A549 (cell line): ENCODE results near the gene NACC2. TPM values are rescaled to one million over a fixed set of nuclear protein-coding genes. Genes with fewer than 3 reads are reported as not detected.

ENCODE experiments used
- ATAC-seq, 2 experiments: fragments of 200-7000 bp in 1 of 2; fragments of >200 bp in 1 of 2; cut with Nextera tagmentation in 1 of 2; cut with Tn5 transposase in 1 of 2; 3 replicates each; pipeline versions ENCODE4 v1.8.0 to v1.9.1; 2018 to 2020; ENCODE audit warnings: mild to moderate bottlenecking in 1 of 2, moderate library complexity in 1 of 2
- CTCF ChIA-PET: fragments of 300-600 bp; sonication (Branson Sonifier 250); formaldehyde crosslinking; extraction: SDS; loops from one replicate; lab custom pipeline; 2021; ENCODE audit warnings: antibody characterized with exemption, inconsistent platforms; lab: Yijun Ruan, JAX
- POLR2A ChIA-PET: fragments of 350-600 bp; formaldehyde crosslinking; extraction: SDS; loops from one replicate; lab custom pipeline; 2021; ENCODE audit warnings: antibody characterized with exemption, inconsistent platforms; lab: Yijun Ruan, JAX
- DNase-seq, 2 experiments: peaks; one replicate each; pipeline versions ENCODE4 v3.0.0 to v3.0.0-alpha.2; 2011 to 2016; ENCODE audit warnings: low read depth in 1 of 2, low spot score in 1 of 2
- FAIRE-seq: peaks from 2 replicates; lab custom pipeline; 2011; peaks lifted over from hg19 to GRCh38; lab: Jason Lieb, UNC
- H3K27ac ChIP-seq, 2 experiments: fragments of >200 bp; sonication (Bioruptor Twin); formaldehyde crosslinking; 3 replicates each; pipeline ENCODE4 v1.5.1; 2016 to 2017
- H3K4me1 ChIP-seq: fragments of >200 bp; sonication (Bioruptor Twin); formaldehyde crosslinking; 3 replicates; pipeline ENCODE4 v1.6.1; 2016
- H3K4me2 ChIP-seq: fragments of >200 bp; sonication (Bioruptor Twin); formaldehyde crosslinking; 3 replicates; pipeline ENCODE4 v1.6.1; 2016
- H3K4me3 ChIP-seq: fragments of >200 bp; sonication (Bioruptor Twin); formaldehyde crosslinking; 3 replicates; pipeline ENCODE4 v1.5.1; 2016
- H3K9me3 ChIP-seq: fragments of >200 bp; sonication (Bioruptor Twin); formaldehyde crosslinking; 3 replicates; pipeline ENCODE4 v1.6.1; 2016
- ATOH8 ChIP-seq: fragments of 250-450 bp; sonication (Bioruptor Pico); IDR thresholded peaks from 2 replicates; pipeline ENCODE4 v1.5.0; 2020; ENCODE audit warnings: low read depth, mild to moderate bottlenecking, moderate library complexity
- BHLHE40 ChIP-seq: IDR thresholded peaks from 2 replicates; pipeline ENCODE4 v1.6.1; 2012; ENCODE audit warnings: low read depth, low read length, inconsistent platforms
- CBX8 ChIP-seq: fragments of 200-600 bp; sonication (generic); IDR thresholded peaks from 2 replicates; pipeline ENCODE4 v1.6.1; 2016
- EHF ChIP-seq: fragments of 250-450 bp; sonication (Bioruptor Pico); IDR thresholded peaks from 2 replicates; pipeline ENCODE4 v1.5.0; 2020; ENCODE audit warnings: mild to moderate bottlenecking
- EHMT2 ChIP-seq: fragments of 200-600 bp; sonication (generic); IDR thresholded peaks from 2 replicates; pipeline ENCODE4 v1.6.1; 2016; ENCODE audit warnings: antibody characterized with exemption, low read depth, mild to moderate bottlenecking, moderate library complexity
- EP300 ChIP-seq, 2 experiments: fragments of >200 bp; sonication (Bioruptor Twin); formaldehyde crosslinking; IDR thresholded peaks; 2 replicates in 1 of 2; 3 replicates in 1 of 2; pipeline ENCODE4 v1.6.1; 2016 to 2017
- HOXA7 ChIP-seq: fragments of 250-450 bp; sonication (Bioruptor Pico); IDR thresholded peaks from 2 replicates; pipeline ENCODE4 v1.5.0; 2020; ENCODE audit warnings: mild to moderate bottlenecking, moderate library complexity
- HOXB13 ChIP-seq: fragments of 250-450 bp; sonication (Bioruptor Pico); IDR thresholded peaks from 2 replicates; pipeline ENCODE4 v1.5.0; 2020; ENCODE audit warnings: low read depth, mild to moderate bottlenecking, moderate library complexity
- KDM1A ChIP-seq: fragments of 200-600 bp; sonication (generic); IDR thresholded peaks from 2 replicates; pipeline ENCODE4 v1.6.1; 2016; ENCODE audit warnings: low read depth, mild to moderate bottlenecking
- MAFK ChIP-seq: fragments of 450-650 bp; IDR thresholded peaks from 2 replicates; pipeline ENCODE4 v1.6.1; 2014; ENCODE audit not compliant: partially characterized antibody
- PHF8 ChIP-seq: fragments of 200-600 bp; sonication (generic); IDR thresholded peaks from 2 replicates; pipeline ENCODE4 v1.6.1; 2016; ENCODE audit warnings: low read depth, mild to moderate bottlenecking, antibody characterized with exemption, moderate library complexity, borderline replicate concordance
- POLR2A ChIP-seq: IDR thresholded peaks from 2 replicates; pipeline ENCODE4 v1.6.1; 2012; ENCODE audit warnings: mild to moderate bottlenecking, low read length
- RCOR1 ChIP-seq: fragments of 150-350 bp; IDR thresholded peaks from 2 replicates; pipeline ENCODE4 v1.6.1; 2014; ENCODE audit warnings: antibody characterized with exemption, low read length, low read depth
- SREBF2 ChIP-seq: fragments of 450-650 bp; IDR thresholded peaks from 2 replicates; pipeline ENCODE4 v1.6.1; 2014; ENCODE audit warnings: mild to moderate bottlenecking, moderate library complexity
- TFCP2L1 ChIP-seq: fragments of 250-450 bp; sonication (Bioruptor Pico); IDR thresholded peaks from 2 replicates; pipeline ENCODE4 v1.5.0; 2021; ENCODE audit warnings: mild to moderate bottlenecking
- ZC3H11A ChIP-seq: fragments of 450-650 bp; IDR thresholded peaks from 2 replicates; pipeline ENCODE4 v1.6.1; 2014; ENCODE audit warnings: antibody characterized with exemption, mild to moderate bottlenecking
- ZFP36 ChIP-seq: fragments of 450-650 bp; IDR thresholded peaks from 2 replicates; pipeline ENCODE4 v1.6.1; 2014; ENCODE audit warnings: borderline replicate concordance; ENCODE audit not compliant: partially characterized antibody
- WGBS: methylation state at CpG from one replicate; pipeline ENCODE4 v1.1.6; 2017; ENCODE audit errors: missing lambda C conversion rate; 5-methylcytosine and 5-hydroxymethylcytosine counted together
- polyA plus RNA-seq, 4 experiments: library from polyadenylated mRNA; depleted of rRNA in 3 of 4; stranded (reverse); fragments of >200 nt; fragmentation: RNase III in 1 of 4; extraction: RNeasy Plus Mini Kit Qiagen cat#74134 plus additional on column Dnase treatment in 1 of 4; gene quantifications; 2 replicates in 3 of 4; 3 replicates in 1 of 4; pipeline ENCODE4 v1.2.3, GENCODE V29; 2011 to 2017
- TF ChIP-seq, protein P1 (sequence below): fragments of 200-600 bp; sonication (generic); IDR thresholded peaks from 2 replicates; pipeline ENCODE4 v1.6.1; 2016; ENCODE audit warnings: antibody characterized with exemption, mild to moderate bottlenecking, moderate library complexity

Gene NACC2
- polyA plus RNA-seq, 2 of the 4 experiments (the other 2 are of a cell fraction): 16.1 to 28.4 TPM

DNA sequence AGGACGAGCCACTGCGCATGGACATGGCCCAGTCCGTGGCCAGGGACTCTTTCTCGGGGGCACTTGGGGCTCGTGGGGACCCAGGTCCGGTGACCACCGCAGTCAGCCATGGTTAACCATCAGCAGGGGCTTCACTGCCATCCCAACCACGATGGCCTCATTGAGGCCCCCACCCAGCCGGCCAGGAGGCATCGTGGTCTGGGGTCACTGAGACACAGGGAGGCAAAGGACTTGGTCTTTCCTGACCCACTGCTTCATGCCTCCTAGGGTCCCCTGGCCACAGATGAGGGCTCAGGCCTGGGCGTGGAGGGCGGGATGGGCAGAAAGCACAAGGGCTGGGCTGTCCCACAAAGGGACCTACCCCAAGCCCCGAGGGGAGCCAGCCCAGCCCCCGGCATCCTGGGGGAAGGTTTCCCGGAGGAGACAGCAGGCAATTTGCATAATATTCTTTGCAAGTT lies 6.6 kb downstream of the NACC2 start:
- FAIRE-seq (no peak), ATAC-seq (no peak)
- Histone ChIP-seq H3K4me1 (peaks cover 46% of the 10 kb centered on the region), H3K4me2 (no peak overlapping the region)
- POLR2A ChIA-PET: no interaction called here
- 80% methylated on average over 15 of the region's 15 CpGs for WGBS
- TF ChIP-seq ZC3H11A (no peak), ATOH8 (no peak), RCOR1 (no peak), SREBF2 (no peak), EHF (CRISPR knock-in tag) (no peak), BHLHE40 (no peak), HOXB13 (CRISPR knock-in tag) (no peak), EP300 (IDR thresholded peaks at IDR 0.05) (no peak), EHMT2 (no peak), HOXA7 (CRISPR knock-in tag) (no peak), CBX8 (no peak)
- TF ChIP-seq, protein P1, sequence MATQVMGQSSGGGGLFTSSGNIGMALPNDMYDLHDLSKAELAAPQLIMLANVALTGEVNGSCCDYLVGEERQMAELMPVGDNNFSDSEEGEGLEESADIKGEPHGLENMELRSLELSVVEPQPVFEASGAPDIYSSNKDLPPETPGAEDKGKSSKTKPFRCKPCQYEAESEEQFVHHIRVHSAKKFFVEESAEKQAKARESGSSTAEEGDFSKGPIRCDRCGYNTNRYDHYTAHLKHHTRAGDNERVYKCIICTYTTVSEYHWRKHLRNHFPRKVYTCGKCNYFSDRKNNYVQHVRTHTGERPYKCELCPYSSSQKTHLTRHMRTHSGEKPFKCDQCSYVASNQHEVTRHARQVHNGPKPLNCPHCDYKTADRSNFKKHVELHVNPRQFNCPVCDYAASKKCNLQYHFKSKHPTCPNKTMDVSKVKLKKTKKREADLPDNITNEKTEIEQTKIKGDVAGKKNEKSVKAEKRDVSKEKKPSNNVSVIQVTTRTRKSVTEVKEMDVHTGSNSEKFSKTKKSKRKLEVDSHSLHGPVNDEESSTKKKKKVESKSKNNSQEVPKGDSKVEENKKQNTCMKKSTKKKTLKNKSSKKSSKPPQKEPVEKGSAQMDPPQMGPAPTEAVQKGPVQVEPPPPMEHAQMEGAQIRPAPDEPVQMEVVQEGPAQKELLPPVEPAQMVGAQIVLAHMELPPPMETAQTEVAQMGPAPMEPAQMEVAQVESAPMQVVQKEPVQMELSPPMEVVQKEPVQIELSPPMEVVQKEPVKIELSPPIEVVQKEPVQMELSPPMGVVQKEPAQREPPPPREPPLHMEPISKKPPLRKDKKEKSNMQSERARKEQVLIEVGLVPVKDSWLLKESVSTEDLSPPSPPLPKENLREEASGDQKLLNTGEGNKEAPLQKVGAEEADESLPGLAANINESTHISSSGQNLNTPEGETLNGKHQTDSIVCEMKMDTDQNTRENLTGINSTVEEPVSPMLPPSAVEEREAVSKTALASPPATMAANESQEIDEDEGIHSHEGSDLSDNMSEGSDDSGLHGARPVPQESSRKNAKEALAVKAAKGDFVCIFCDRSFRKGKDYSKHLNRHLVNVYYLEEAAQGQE: no peak
- TF ChIP-seq, all 56 proteins: peak for 0
- Histone ChIP-seq H3K27ac (no peak overlapping the region), H3K9me3 (no peaks in the 10 kb centered on the region), H3K4me3 (no peak overlapping the region)
- DNase-seq: no peak
- CTCF ChIA-PET: interaction anchor here (0.9 to 4.2 kb wide), 7 partner anchors 18 to 137 kb away, joined by 3 to 94 read pairs (median 4); partner anchors contain the start of gene TMEM250

DNA sequence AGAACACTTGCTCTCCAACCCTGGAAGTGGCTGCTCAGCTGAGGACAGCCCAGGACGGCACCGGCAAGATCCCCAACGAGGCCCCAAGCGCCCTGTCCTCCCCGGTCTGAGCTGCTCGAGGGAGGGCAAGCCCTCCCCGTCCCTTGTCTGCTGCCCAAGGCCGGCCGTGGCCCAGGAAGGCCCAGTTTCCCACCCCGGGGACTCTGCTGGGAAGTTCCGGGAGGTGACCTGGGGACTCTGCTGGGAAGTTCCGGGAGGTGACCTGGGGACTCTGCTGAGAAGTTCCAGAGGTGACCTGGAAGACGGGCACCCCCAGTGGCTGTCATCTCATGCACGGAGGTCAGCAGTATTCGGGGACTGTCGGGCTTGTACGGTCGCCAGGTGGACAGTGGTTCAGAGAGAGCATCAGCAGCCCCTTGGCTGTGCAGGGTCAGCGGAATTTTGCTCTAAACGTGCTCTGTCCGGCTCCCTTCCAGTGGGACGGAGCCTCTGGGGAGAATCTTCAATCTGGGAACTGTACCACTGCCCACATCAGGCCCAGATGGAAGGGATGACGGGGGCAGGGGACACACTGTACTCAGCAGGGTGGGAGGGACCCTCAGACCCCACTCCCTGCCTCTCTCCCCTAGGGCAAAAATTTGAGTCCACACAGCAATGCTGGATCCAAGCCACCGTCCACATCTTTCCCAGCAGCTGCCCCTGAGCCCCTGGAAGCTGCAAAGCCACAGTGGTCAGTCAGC lies 7.2 kb downstream of the NACC2 start:
- ATAC-seq: no peak
- TF ChIP-seq ZFP36: no peak
- TF ChIP-seq TFCP2L1 (CRISPR knock-in tag): no peak
- CTCF ChIA-PET: interaction anchor here (0.9 to 4.0 kb wide), 5 partner anchors 9 to 138 kb away, joined by 3 to 30 read pairs (median 3); no protein-coding TSS in a partner anchor
- WGBS: 90% methylated on average over 19 of the region's 24 CpGs
- FAIRE-seq: no peak
- Histone ChIP-seq H3K4me2 (no peak overlapping the region), H3K4me3 (no peak overlapping the region), H3K27ac (no peak overlapping the region; a peak in 1 of 6 replicates), H3K4me1 (peaks cover 40% of the 10 kb centered on the region), H3K9me3 (no peaks in the 10 kb centered on the region)
- DNase-seq: no peak
- POLR2A ChIA-PET: no interaction called here

GRCh38 chr9:136086951-136087740 lies 7.9 kb downstream of the NACC2 start:
- H3K9me3 ChIP-seq: no peaks in the 10 kb centered on the region
- TF ChIP-seq MAFK (no peak), KDM1A (no peak), POLR2A (no peak), PHF8 (no peak)
- no peak for FAIRE-seq
- CTCF ChIA-PET: interaction anchor here (1.0 to 4.0 kb wide), 4 partner anchors 8 to 120 kb away, joined by 3 to 30 read pairs (median 8); no protein-coding TSS in a partner anchor
- no peak for ATAC-seq
- H3K4me3 ChIP-seq: no peak overlapping the region
- H3K4me1 ChIP-seq: peaks cover 32% of the 10 kb centered on the region
- no peak overlapping the region for H3K4me2 ChIP-seq
- H3K27ac ChIP-seq: peak overlapping the region in 1 of 2 experiments; percentile 7; a peak in 1 of 6 replicates
- POLR2A ChIA-PET: no interaction called here
- DNase-seq: no peak
- 89% methylated on average over 11 of the region's 21 CpGs for WGBS
